Natural killer cell (primary cell): ENCODE data around the gene SFMBT1. TPM values are rescaled to one million over a fixed set of nuclear protein-coding genes. Genes with fewer than 3 reads are reported as not detected.

Source experiments
- ATAC-seq, 3 donors: fragments of 150-1000 bp in 2 of 3; fragments of 200-7000 bp in 1 of 3; cut with Tn5 transposase; 1 replicate in 1 of 3; 2 replicates in 2 of 3; pipeline ENCODE4 v1.10.0; 2021; ENCODE audit warnings: mild to moderate bottlenecking in 2 of 3, moderate library complexity in 2 of 3
- DNase-seq, 2 donors: peaks; one replicate each; pipeline versions ENCODE4 v3.0.0 to v3.0.0-alpha.2; 2013 to 2021; ENCODE audit warnings: mixed read lengths in 1 of 2
- H3K27ac ChIP-seq: one replicate; pipeline ENCODE4 v1.5.1; 2013; ENCODE audit warnings: mild to moderate bottlenecking, low read length
- H3K27me3 ChIP-seq: one replicate; pipeline ENCODE4 v1.6.1; 2013; ENCODE audit warnings: low read length; ENCODE audit not compliant: control insufficient read depth, insufficient read depth
- H3K36me3 ChIP-seq: one replicate; pipeline ENCODE4 v1.6.1; 2013; ENCODE audit warnings: low read length; ENCODE audit not compliant: control insufficient read depth, insufficient read depth
- H3K4me1 ChIP-seq: one replicate; pipeline ENCODE4 v1.6.1; 2013; ENCODE audit warnings: low read length; ENCODE audit not compliant: control insufficient read depth, insufficient read depth
- H3K4me3 ChIP-seq: one replicate; pipeline ENCODE4 v1.5.1; 2013; ENCODE audit warnings: low read length
- H3K9me3 ChIP-seq: one replicate; pipeline ENCODE4 v1.6.1; 2013; ENCODE audit warnings: low read length; ENCODE audit not compliant: control insufficient read depth, insufficient read depth
- H3K27ac Mint-ChIP-seq, 2 donors: one replicate each; pipeline ENCODE4 v1.8.0; 2022; ENCODE audit warnings: mild to moderate bottlenecking in 2 of 2, mixed read lengths in 2 of 2, moderate library complexity in 1 of 2
- H3K27me3 Mint-ChIP-seq, 2 donors: one replicate each; pipeline ENCODE4 v1.8.0; 2022; ENCODE audit warnings: low read depth in 2 of 2, mixed read lengths in 2 of 2
- H3K36me3 Mint-ChIP-seq: one replicate; pipeline ENCODE4 v1.8.0; 2022; ENCODE audit warnings: mixed read lengths
- H3K4me1 Mint-ChIP-seq, 2 donors: one replicate each; pipeline ENCODE4 v1.8.0; 2022; ENCODE audit warnings: mixed read lengths in 2 of 2
- H3K4me3 Mint-ChIP-seq: one replicate; pipeline ENCODE4 v1.8.0; 2022; ENCODE audit warnings: mild to moderate bottlenecking, moderate library complexity, mixed read lengths
- H3K9me3 Mint-ChIP-seq, 2 donors: one replicate each; pipeline ENCODE4 v1.8.0; 2022; ENCODE audit warnings: mixed read lengths in 2 of 2
- WGBS: methylation state at CpG from one replicate; pipeline ENCODE4 v1.1.7; 2013; ENCODE audit warnings: missing lambda C conversion rate; ENCODE audit not compliant: insufficient coverage; 5-methylcytosine and 5-hydroxymethylcytosine counted together
- intact Hi-C: fragments of 100-400 bp; cut with micrococcal nuclease; formaldehyde crosslinking; loops from one replicate; pipeline ENCODE4 v1.14.2; 2022
- total RNA-seq, 4 donors: library from RNA; stranded (reverse); fragments of 120-200 nt in 1 of 4; gene quantifications; one replicate each; pipeline versions ENCODE4 v1.2.3 to v1.2.4, GENCODE V29; 2013 to 2022
- TF ChIP-seq, protein P1 (sequence below): fragments of 200-600 bp; IDR thresholded peaks from one replicate; pipeline ENCODE4 v1.8.0; 2022; ENCODE audit warnings: antibody characterized with exemption

Gene SFMBT1
- total RNA-seq, 3 donors from 2014 or later (not counting 1 experiment from before 2014, with no cell fraction given), result 20.2 to 22.3 (median 22.2) TPM

DNA sequence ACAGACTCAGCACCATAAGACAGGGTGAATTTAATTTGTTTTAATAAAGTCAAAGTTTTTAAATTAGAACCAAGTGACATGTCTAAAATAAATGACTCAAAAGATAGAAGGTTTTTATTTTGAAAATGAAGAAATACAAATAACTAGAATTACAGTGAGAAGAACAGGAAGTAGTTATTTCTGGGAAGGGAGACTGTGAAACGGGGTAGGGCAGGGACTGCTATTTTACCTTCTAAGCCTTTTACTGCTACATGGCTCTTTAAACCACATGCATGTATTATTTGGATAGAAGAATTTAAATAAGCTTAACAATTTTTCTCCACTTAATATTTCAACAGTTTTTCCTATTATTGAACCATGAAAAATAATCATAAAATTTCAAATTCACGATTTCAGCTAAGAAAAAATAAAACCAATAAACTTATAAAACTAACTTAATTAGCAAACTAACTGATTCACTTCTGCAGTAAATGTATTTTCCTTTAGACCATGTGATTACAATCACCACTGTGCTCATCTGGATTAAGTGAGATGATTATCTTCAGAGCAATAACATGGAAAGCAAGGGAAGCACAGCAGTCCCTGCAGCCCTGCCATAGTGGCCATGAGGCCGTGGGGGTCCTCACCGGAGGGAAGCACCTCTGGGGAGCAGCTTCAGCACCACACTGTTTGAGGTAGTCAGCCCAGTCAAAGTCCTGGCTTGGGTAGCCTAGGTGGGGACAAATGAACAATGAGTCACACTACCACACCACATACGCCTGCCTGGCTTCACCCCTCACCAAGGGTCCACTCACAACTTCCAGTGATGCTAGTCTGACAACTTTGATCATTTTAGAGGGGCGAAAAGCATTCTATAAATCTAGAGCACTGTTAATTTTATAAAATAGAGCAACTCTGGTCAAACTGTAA, 120.2 kb downstream of the SFMBT1 start:
- Histone ChIP-seq H3K36me3 (peaks cover 21% of the 10 kb centered on the region), H3K27ac (no peak overlapping the region), H3K4me3 (no peak overlapping the region), H3K27me3 (no peaks in the 10 kb centered on the region), H3K9me3 (no peaks in the 10 kb centered on the region), H3K4me1 (no peaks in the 10 kb centered on the region)
- DNase-seq, result no peak
- no peaks in the 10 kb centered on the region for H3K27me3 Mint-ChIP-seq
- WGBS, result 81% methylated on average over 5 of the region's 6 CpGs
- H3K27ac Mint-ChIP-seq, result no peak overlapping the region
- H3K4me1 Mint-ChIP-seq, result peaks cover 0 to 6% of the 10 kb centered on the region in 2 donors
- no peak overlapping the region for H3K4me3 Mint-ChIP-seq
- H3K36me3 Mint-ChIP-seq, result peaks cover 12% of the 10 kb centered on the region
- no peak for ATAC-seq
- no peaks in the 10 kb centered on the region for H3K9me3 Mint-ChIP-seq
- intact Hi-C loops, result no loop called here
- TF ChIP-seq, protein P1, sequence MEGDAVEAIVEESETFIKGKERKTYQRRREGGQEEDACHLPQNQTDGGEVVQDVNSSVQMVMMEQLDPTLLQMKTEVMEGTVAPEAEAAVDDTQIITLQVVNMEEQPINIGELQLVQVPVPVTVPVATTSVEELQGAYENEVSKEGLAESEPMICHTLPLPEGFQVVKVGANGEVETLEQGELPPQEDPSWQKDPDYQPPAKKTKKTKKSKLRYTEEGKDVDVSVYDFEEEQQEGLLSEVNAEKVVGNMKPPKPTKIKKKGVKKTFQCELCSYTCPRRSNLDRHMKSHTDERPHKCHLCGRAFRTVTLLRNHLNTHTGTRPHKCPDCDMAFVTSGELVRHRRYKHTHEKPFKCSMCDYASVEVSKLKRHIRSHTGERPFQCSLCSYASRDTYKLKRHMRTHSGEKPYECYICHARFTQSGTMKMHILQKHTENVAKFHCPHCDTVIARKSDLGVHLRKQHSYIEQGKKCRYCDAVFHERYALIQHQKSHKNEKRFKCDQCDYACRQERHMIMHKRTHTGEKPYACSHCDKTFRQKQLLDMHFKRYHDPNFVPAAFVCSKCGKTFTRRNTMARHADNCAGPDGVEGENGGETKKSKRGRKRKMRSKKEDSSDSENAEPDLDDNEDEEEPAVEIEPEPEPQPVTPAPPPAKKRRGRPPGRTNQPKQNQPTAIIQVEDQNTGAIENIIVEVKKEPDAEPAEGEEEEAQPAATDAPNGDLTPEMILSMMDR, result no peak

GRCh38 chr3:52923963-52924362, 121.9 kb downstream of the SFMBT1 start:
- TF ChIP-seq, protein P1, result no peak
- Histone ChIP-seq H3K4me3 (no peak overlapping the region), H3K27ac (no peak overlapping the region), H3K9me3 (no peaks in the 10 kb centered on the region), H3K36me3 (peaks cover 35% of the 10 kb centered on the region), H3K4me1 (no peaks in the 10 kb centered on the region), H3K27me3 (no peaks in the 10 kb centered on the region)
- Mint-ChIP-seq H3K4me1 (peaks cover 0 to 6% of the 10 kb centered on the region in 2 donors), H3K4me3 (no peak overlapping the region), H3K36me3 (peaks cover 21% of the 10 kb centered on the region), H3K27ac (peak overlapping the region in 1 of 2 donors; percentile 44), H3K9me3 (no peaks in the 10 kb centered on the region), H3K27me3 (no peaks in the 10 kb centered on the region)
- ATAC-seq (no peak), DNase-seq (no peak)
- 100% methylated on average over 1 of the region's 2 CpGs for WGBS
- intact Hi-C loops, result no loop called here

- H3K36me3 Mint-ChIP-seq, result peaks cover 21% of the 10 kb centered on the region
- Histone ChIP-seq H3K4me1 (no peaks in the 10 kb centered on the region), H3K9me3 (no peaks in the 10 kb centered on the region), H3K27ac (no peak overlapping the region), H3K4me3 (no peak overlapping the region), H3K36me3 (peaks cover 42% of the 10 kb centered on the region), H3K27me3 (no peaks in the 10 kb centered on the region)
- H3K4me1 Mint-ChIP-seq, result no peaks in the 10 kb centered on the region
- 96% methylated on average over 2 of the region's 2 CpGs for WGBS
- DNase-seq (no peak), ATAC-seq (no peak)
- H3K27ac Mint-ChIP-seq, result no peak overlapping the region
- no peak overlapping the region for H3K4me3 Mint-ChIP-seq
- no peaks in the 10 kb centered on the region for H3K9me3 Mint-ChIP-seq
- TF ChIP-seq, protein P1, result no peak
- intact Hi-C loops, result no loop called here
- no peaks in the 10 kb centered on the region for H3K27me3 Mint-ChIP-seq
Observed at GRCh38 chr3:52920841-52921240, 125.0 kb downstream of the SFMBT1 start.
